ENCODE results near the gene RNF125.
A peak's percentile ranks its signal among the peaks of the same experiment; 100 is the strongest.

RNF125 gene

GRCh38 chr18:32091325-32091723 lies 72.7 kb downstream of the RNF125 start:
- Histone ChIP-seq H3K9me3 (ENCODE audit: control insufficient read depth, insufficient read depth, low read length) (no peaks in the 10 kb centered on the region), H3K9ac (ENCODE audit: low read depth, low read length) (peak overlapping the region; percentile 94), H3K36me3 (ENCODE audit: insufficient read depth, low read length) (no peaks in the 10 kb centered on the region), H3K4me1 (ENCODE audit: insufficient read depth, low read length) (peaks cover 10% of the 10 kb centered on the region; the same call in 1 of the 2 replicates)

GRCh38 chr18:32091724-32092421 lies 73.2 kb downstream of the RNF125 start, which contains the start of gene RNF138:
Gene RNF138 (plus strand): TSS chr18:32091874. CDS start chr18:32092777, 903 bp downstream.
- peaks cover 10% of the 10 kb centered on the region; the same call in 1 of the 2 replicates for H3K4me1 ChIP-seq (ENCODE audit: insufficient read depth, low read length)
- H3K9ac ChIP-seq (ENCODE audit: low read depth, low read length), result peak within 1 kb of the TSS; percentile 96
- H3K36me3 ChIP-seq (ENCODE audit: insufficient read depth, low read length), result no peaks in the 10 kb centered on the region
- H3K9me3 ChIP-seq (ENCODE audit: control insufficient read depth, insufficient read depth, low read length), result no peaks in the 10 kb centered on the region

GRCh38 chr18:32092422-32093101 lies 73.9 kb downstream of the RNF125 start:
- H3K4me1 ChIP-seq (ENCODE audit: insufficient read depth, low read length), result peaks cover 10% of the 10 kb centered on the region; the same call in 1 of the 2 replicates
- H3K9ac ChIP-seq (ENCODE audit: low read depth, low read length), result peak overlapping the region; percentile 96
- H3K36me3 ChIP-seq (ENCODE audit: insufficient read depth, low read length), result no peaks in the 10 kb centered on the region
- no peaks in the 10 kb centered on the region for H3K9me3 ChIP-seq (ENCODE audit: control insufficient read depth, insufficient read depth, low read length)

DNA sequence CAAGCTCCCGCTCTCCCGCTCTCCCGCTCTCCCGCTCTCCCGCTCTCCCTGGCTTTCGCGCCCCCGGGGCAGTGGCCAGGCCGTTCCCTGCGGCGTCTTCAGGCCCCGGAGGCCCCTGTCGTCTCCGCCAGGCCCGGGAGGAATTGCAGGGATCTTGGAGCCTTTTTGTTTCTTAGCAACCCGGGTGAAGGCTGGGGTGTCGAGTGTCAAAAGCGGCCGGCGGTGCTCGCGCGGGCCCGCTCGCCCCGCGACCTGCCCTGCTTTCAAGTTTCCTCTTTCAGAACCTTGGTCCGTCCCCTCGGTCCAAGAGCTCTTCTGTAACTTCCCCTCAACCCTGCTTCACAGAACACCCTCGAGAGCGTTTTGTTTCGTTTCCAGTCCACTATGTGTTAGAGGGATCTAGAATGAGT lies 74.5 kb downstream of the RNF125 start:
- Histone ChIP-seq H3K36me3 (ENCODE audit: insufficient read depth, low read length) (no peaks in the 10 kb centered on the region), H3K9me3 (ENCODE audit: control insufficient read depth, insufficient read depth, low read length) (no peaks in the 10 kb centered on the region), H3K4me1 (ENCODE audit: insufficient read depth, low read length) (peaks cover 10% of the 10 kb centered on the region; the same call in 1 of the 2 replicates), H3K9ac (ENCODE audit: low read depth, low read length) (peak overlapping the region; percentile 96)

DNA sequence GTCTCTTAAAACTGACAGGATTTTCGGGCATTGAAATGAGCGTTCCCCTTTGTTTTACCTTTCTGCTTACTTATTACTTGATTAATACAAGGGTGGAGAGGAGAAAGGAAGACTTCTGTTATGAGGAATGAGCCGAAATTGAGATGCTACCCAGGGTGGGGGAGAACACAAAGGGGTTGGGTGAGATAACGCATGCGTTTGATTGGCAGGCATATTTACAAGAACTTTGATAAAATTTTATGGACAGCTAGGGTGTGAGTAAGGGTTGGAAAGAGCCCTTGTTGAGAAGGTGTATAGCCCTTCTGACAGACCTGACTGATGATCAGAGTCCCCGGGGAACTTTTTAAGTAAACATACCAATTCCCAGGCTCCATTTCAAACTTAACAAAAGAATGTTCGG lies 74.9 kb downstream of the RNF125 start:
- H3K9me3 ChIP-seq (ENCODE audit: control insufficient read depth, insufficient read depth, low read length), result no peaks in the 10 kb centered on the region
- no peaks in the 10 kb centered on the region for H3K36me3 ChIP-seq (ENCODE audit: insufficient read depth, low read length)
- H3K9ac ChIP-seq (ENCODE audit: low read depth, low read length), result peak overlapping the region; percentile 96
- H3K4me1 ChIP-seq (ENCODE audit: insufficient read depth, low read length), result peaks cover 10% of the 10 kb centered on the region; the same call in 1 of the 2 replicates

- H3K9me3 ChIP-seq (ENCODE audit: control insufficient read depth, insufficient read depth, low read length), result no peaks in the 10 kb centered on the region
- H3K4me1 ChIP-seq (ENCODE audit: insufficient read depth, low read length), result peaks cover 10% of the 10 kb centered on the region; the same call in 1 of the 2 replicates
- H3K9ac ChIP-seq (ENCODE audit: low read depth, low read length), result no peak overlapping the region
- H3K36me3 ChIP-seq (ENCODE audit: insufficient read depth, low read length), result no peaks in the 10 kb centered on the region
These were observed 76.7 kb downstream of the RNF125 start for GRCh38 chr18:32095192-32095899.

DNA sequence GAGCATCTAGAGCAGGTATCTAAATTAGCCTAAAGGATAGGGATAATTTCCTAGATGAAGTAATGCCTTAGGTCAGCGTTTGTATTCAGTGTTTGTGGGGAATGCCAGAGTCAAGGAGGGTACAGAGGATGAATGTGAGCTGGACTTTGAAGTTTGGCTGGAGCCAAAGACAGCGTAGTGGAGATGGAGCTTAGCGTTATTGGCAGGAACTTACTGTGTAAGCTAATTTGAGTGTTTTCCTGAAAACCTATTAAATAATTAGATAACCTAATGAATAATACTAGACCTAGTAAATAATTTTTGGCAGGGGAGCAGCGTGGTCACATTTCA lies 77.2 kb downstream of the RNF125 start:
- H3K9ac ChIP-seq (ENCODE audit: low read depth, low read length), result no peak overlapping the region
- H3K36me3 ChIP-seq (ENCODE audit: insufficient read depth, low read length), result no peaks in the 10 kb centered on the region
- peaks cover 10% of the 10 kb centered on the region; the same call in 1 of the 2 replicates for H3K4me1 ChIP-seq (ENCODE audit: insufficient read depth, low read length)
- H3K9me3 ChIP-seq (ENCODE audit: control insufficient read depth, insufficient read depth, low read length), result no peaks in the 10 kb centered on the region

- Histone ChIP-seq H3K9ac (ENCODE audit: low read depth, low read length) (no peak overlapping the region), H3K4me1 (ENCODE audit: insufficient read depth, low read length) (peaks cover 10% of the 10 kb centered on the region; the same call in 1 of the 2 replicates), H3K36me3 (ENCODE audit: insufficient read depth, low read length) (no peaks in the 10 kb centered on the region), H3K9me3 (ENCODE audit: control insufficient read depth, insufficient read depth, low read length) (no peaks in the 10 kb centered on the region)
These were observed 78.3 kb downstream of the RNF125 start for GRCh38 chr18:32096946-32097345.

- Histone ChIP-seq H3K9ac (ENCODE audit: low read depth, low read length) (no peak overlapping the region), H3K4me1 (ENCODE audit: insufficient read depth, low read length) (no peaks in the 10 kb centered on the region)
These were observed 85.9 kb downstream of the RNF125 start for GRCh38 chr18:32104516-32104915.

DNA sequence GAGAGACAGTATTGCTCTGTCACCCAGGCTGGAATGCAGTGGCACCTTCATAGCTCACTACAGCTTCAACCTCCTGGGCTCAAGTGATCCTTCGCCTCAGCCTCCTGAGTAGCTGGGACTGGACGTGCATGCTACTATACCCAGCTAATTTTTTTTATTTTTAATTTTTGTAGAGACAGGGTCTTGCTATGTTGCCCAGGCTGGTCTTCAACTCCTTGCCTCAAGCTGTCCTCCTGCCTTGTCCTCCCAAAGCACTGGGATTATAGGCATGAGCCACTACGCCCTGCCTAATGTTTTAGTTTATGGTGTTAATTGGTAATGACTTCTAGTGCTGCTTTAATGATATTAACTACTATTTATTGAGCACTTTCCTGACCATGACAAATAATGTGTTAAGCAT lies 91.4 kb downstream of the RNF125 start:
- Histone ChIP-seq H3K4me1 (ENCODE audit: insufficient read depth, low read length) (no peaks in the 10 kb centered on the region), H3K9ac (ENCODE audit: low read depth, low read length) (no peak overlapping the region), H3K9me3 (ENCODE audit: control insufficient read depth, insufficient read depth, low read length) (no peaks in the 10 kb centered on the region), H3K36me3 (ENCODE audit: insufficient read depth, low read length) (no peaks in the 10 kb centered on the region)

More at GRCh38 chr18:32104516-32104915, 85.9 kb downstream of the RNF125 start:
- no peaks in the 10 kb centered on the region for H3K36me3 ChIP-seq (ENCODE audit: insufficient read depth, low read length)
- no peaks in the 10 kb centered on the region for H3K9me3 ChIP-seq (ENCODE audit: control insufficient read depth, insufficient read depth, low read length)

DNA sequence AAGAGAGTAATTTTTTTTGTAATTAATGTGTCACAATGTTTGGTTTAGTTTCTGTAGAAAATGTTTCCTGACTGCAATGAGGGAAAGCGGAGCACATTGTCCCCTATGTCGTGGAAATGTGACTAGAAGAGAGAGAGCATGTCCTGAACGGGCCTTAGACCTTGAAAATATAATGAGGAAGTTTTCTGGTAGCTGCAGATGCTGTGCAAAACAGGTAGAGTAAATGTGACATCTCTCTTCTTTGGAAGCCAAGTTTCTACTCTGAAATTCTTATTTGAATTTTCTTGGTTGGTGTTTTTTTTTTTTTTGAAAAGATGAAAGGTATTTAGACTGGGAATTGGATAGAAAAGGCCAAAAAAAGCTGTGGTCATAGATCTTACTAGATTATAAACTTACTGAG lies 93.1 kb downstream of the RNF125 start:
- no peaks in the 10 kb centered on the region for H3K9me3 ChIP-seq (ENCODE audit: control insufficient read depth, insufficient read depth, low read length)
- H3K4me1 ChIP-seq (ENCODE audit: insufficient read depth, low read length), result no peaks in the 10 kb centered on the region
- no peak overlapping the region for H3K9ac ChIP-seq (ENCODE audit: low read depth, low read length)
- no peaks in the 10 kb centered on the region; the same call in 1 of the 2 replicates for H3K36me3 ChIP-seq (ENCODE audit: insufficient read depth, low read length)

GRCh38 chr18:32112826-32113225 lies 94.2 kb downstream of the RNF125 start:
- peaks cover 5% of the 10 kb centered on the region; the same call in 1 of the 2 replicates for H3K36me3 ChIP-seq (ENCODE audit: insufficient read depth, low read length)
- no peak overlapping the region for H3K9ac ChIP-seq (ENCODE audit: low read depth, low read length)
- H3K4me1 ChIP-seq (ENCODE audit: insufficient read depth, low read length), result no peaks in the 10 kb centered on the region
- no peaks in the 10 kb centered on the region for H3K9me3 ChIP-seq (ENCODE audit: control insufficient read depth, insufficient read depth, low read length)

DNA sequence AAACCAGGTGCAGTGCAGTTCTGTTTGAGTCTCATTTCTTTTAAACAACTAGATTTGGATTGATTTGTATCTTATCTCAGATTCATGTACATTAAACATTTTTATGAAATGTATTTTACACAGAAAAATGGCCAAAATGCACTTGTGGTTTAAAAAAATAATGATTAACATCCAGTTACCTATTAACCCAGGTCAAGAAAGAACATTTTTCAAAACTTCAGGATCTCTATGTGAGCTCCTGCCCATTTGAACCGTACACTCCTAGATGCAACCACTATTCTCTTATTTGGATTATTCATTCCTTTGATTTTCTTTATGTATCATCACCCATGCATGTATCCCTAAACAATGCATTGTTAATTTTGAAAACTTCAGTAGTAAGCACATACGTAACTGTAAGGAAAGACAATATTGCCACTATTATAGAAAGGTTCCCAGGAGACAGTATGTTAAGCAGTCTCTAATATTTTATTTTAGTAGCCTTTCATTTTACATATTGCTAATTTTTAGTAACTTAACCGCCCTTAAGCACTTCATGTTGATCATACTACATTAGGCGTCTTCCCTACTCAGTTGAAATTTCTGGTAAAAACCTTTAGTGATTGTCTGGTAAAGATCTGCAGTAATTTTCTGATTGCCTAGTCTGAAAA lies 95.8 kb downstream of the RNF125 start:
- Histone ChIP-seq H3K9ac (ENCODE audit: low read depth, low read length) (no peak overlapping the region), H3K36me3 (ENCODE audit: insufficient read depth, low read length) (peaks cover 5% of the 10 kb centered on the region; the same call in 1 of the 2 replicates), H3K9me3 (ENCODE audit: control insufficient read depth, insufficient read depth, low read length) (no peaks in the 10 kb centered on the region), H3K4me1 (ENCODE audit: insufficient read depth, low read length) (no peaks in the 10 kb centered on the region)

GRCh38 chr18:32122039-32122438 lies 103.4 kb downstream of the RNF125 start:
- Histone ChIP-seq H3K4me1 (ENCODE audit: insufficient read depth, low read length) (no peaks in the 10 kb centered on the region), H3K9me3 (ENCODE audit: control insufficient read depth, insufficient read depth, low read length) (no peaks in the 10 kb centered on the region), H3K36me3 (ENCODE audit: insufficient read depth, low read length) (peaks cover 2% of the 10 kb centered on the region; the same call in 1 of the 2 replicates), H3K9ac (ENCODE audit: low read depth, low read length) (no peak overlapping the region)
